Cerebellar nuclear complex (tissue), 1 donor: Measurements from ENCODE around the gene RYR1.
"Not testable (repeated sequence)": the region's sequence is repeated elsewhere in the genome, so short reads cannot be mapped to it uniquely, and the experiment has no call there.

Experiments
- DNase-seq, 2 experiments: peaks; one replicate each; lab custom pipeline; 2025; lab: John Stamatoyannopoulos, UW

Gene RYR1

GRCh38 chr19:38561658-38562057 is 128.2 kb downstream of the RYR1 start:
- no peak for DNase-seq

- DNase-seq: no peak
Measured at GRCh38 chr19:38562096-38562495, 128.6 kb downstream of the RYR1 start.

GRCh38 chr19:38563475-38563874 is 130.0 kb downstream of the RYR1 start:
- no peak for DNase-seq

GRCh38 chr19:38564981-38565690 is 131.6 kb downstream of the RYR1 start:
- no peak for DNase-seq

- no peak for DNase-seq
Measured at GRCh38 chr19:38565691-38566105, 132.2 kb downstream of the RYR1 start.

GRCh38 chr19:38569368-38569983 is 136.0 kb downstream of the RYR1 start:
- no peak for DNase-seq

- DNase-seq: no peak
Measured at GRCh38 chr19:38571682-38572081, 138.2 kb downstream of the RYR1 start.

- no peak for DNase-seq
Measured at GRCh38 chr19:38577826-38578225, 144.3 kb downstream of the RYR1 start.

GRCh38 chr19:38579304-38579703 is 145.8 kb downstream of the RYR1 start:
- not testable (repeated sequence) for DNase-seq

- DNase-seq: no peak
Measured at GRCh38 chr19:38580080-38580479, 146.6 kb downstream of the RYR1 start.

GRCh38 chr19:38583219-38583984 is 149.9 kb downstream of the RYR1 start:
- DNase-seq: no peak

- no peak for DNase-seq
Measured at GRCh38 chr19:38583985-38584305, 150.5 kb downstream of the RYR1 start.

GRCh38 chr19:38587562-38587961 is 154.1 kb downstream of the RYR1 start:
- DNase-seq: no peak

GRCh38 chr19:38588041-38588440 is 154.6 kb downstream of the RYR1 start:
- no peak for DNase-seq

- no peak for DNase-seq
Measured at GRCh38 chr19:38592940-38593339, 159.4 kb downstream of the RYR1 start.

GRCh38 chr19:38596057-38596981 is 162.8 kb downstream of the RYR1 start:
- DNase-seq: no peak

- DNase-seq: no peak
Measured at GRCh38 chr19:38597075-38597474, 163.6 kb downstream of the RYR1 start.

- no peak for DNase-seq
Measured at GRCh38 chr19:38599722-38600121, 166.2 kb downstream of the RYR1 start.

GRCh38 chr19:38602856-38603255 is 169.4 kb downstream of the RYR1 start:
- not testable (repeated sequence) for DNase-seq

GRCh38 chr19:38606131-38606530 is 172.6 kb downstream of the RYR1 start:
- DNase-seq: no peak

- DNase-seq: no peak
Measured at GRCh38 chr19:38614289-38614688, 180.8 kb downstream of the RYR1 start.

GRCh38 chr19:38615007-38615581 is 181.6 kb downstream of the RYR1 start:
- DNase-seq: no peak
